Loucy (cell line): ENCODE measurements around the gene ANXA5.

Experiments
- H2AFZ ChIP-seq: fragments of 200-600 bp; sonication (generic); 2 replicates; pipeline ENCODE4 v1.6.0; 2016; ENCODE audit warnings: antibody characterized with exemption, mild to moderate bottlenecking, low read length, moderate library complexity
- H3F3A ChIP-seq: fragments of 200-600 bp; 2 replicates; pipeline ENCODE4 v1.6.0; 2016; ENCODE audit warnings: antibody characterized with exemption, low read depth, mild to moderate bottlenecking
- H3K27me3 ChIP-seq: fragments of 200-600 bp; sonication (generic); 2 replicates; pipeline ENCODE4 v1.6.1; 2014; ENCODE audit warnings: low read length, mild to moderate bottlenecking; ENCODE audit not compliant: insufficient read depth, poor library complexity, severe bottlenecking
- H3K36me3 ChIP-seq: fragments of 200-600 bp; sonication (generic); 2 replicates; pipeline ENCODE4 v1.6.1; 2016; ENCODE audit warnings: low read length; ENCODE audit not compliant: insufficient read depth
- H3K4me1 ChIP-seq: fragments of 200-600 bp; sonication (generic); 2 replicates; pipeline ENCODE4 v1.5.1; 2014; ENCODE audit warnings: low read length, mild to moderate bottlenecking; ENCODE audit not compliant: insufficient read depth, poor library complexity, severe bottlenecking
- H3K4me2 ChIP-seq: fragments of 200-600 bp; sonication (generic); 2 replicates; pipeline ENCODE4 v1.6.0; 2014; ENCODE audit warnings: antibody characterized with exemption, low read length, low read depth, mild to moderate bottlenecking; ENCODE audit not compliant: poor library complexity, severe bottlenecking
- H3K4me3 ChIP-seq: fragments of 200-600 bp; sonication (generic); 2 replicates; pipeline ENCODE4 v1.5.1; 2014; ENCODE audit warnings: low read length, mild to moderate bottlenecking, mixed read lengths; ENCODE audit not compliant: poor library complexity, severe bottlenecking
- H3K79me2 ChIP-seq: fragments of 200-600 bp; sonication (generic); 2 replicates; pipeline ENCODE4 v1.6.1; 2014; ENCODE audit warnings: low read length; ENCODE audit not compliant: insufficient read depth
- H3K9ac ChIP-seq: fragments of 200-600 bp; sonication (generic); 2 replicates; pipeline ENCODE4 v1.6.0; 2014; ENCODE audit warnings: mild to moderate bottlenecking, low read depth, low read length, moderate library complexity; ENCODE audit not compliant: poor library complexity, severe bottlenecking
- H3K9me2 ChIP-seq: fragments of 200-600 bp; sonication (generic); replicated peaks from 2 replicates; pipeline ENCODE4 v1.6.1; 2016; ENCODE audit warnings: low read depth, low read length, mixed read lengths
- H3K9me3 ChIP-seq: fragments of 200-600 bp; sonication (generic); 2 replicates; pipeline ENCODE4 v1.6.1; 2014; ENCODE audit warnings: mild to moderate bottlenecking, antibody characterized with exemption, low read length, low read depth; ENCODE audit not compliant: insufficient read depth
- H4K20me1 ChIP-seq: fragments of 200-600 bp; sonication (generic); 2 replicates; pipeline ENCODE4 v1.6.0; 2014; ENCODE audit warnings: antibody characterized with exemption, low read length, mild to moderate bottlenecking; ENCODE audit not compliant: insufficient read depth, poor library complexity, severe bottlenecking
- CTCF ChIP-seq: fragments of 200-600 bp; sonication (generic); conservative IDR thresholded peaks from 2 replicates; pipeline ENCODE4 v1.5.1; 2014; ENCODE audit warnings: mild to moderate bottlenecking, antibody characterized with exemption, low read length
- EZH2phosphoT487 ChIP-seq: fragments of 200-600 bp; IDR thresholded peaks from 2 replicates; pipeline ENCODE4 v1.6.1; 2018; ENCODE audit warnings: antibody characterized with exemption, mild to moderate bottlenecking, moderate library complexity, borderline replicate concordance

ANXA5 gene

GRCh38 chr4:121674191-121674590, 22.6 kb downstream of the ANXA5 start:
- Histone ChIP-seq H3K4me1 (no peaks in the 10 kb centered on the region), H2AFZ (no peak overlapping the region), H3K9me3 (no peaks in the 10 kb centered on the region), H4K20me1 (no peaks in the 10 kb centered on the region), H3K4me3 (no peak overlapping the region), H3K4me2 (no peak overlapping the region), H3K36me3 (no peaks in the 10 kb centered on the region), H3K27me3 (no peaks in the 10 kb centered on the region), H3K79me2 (no peaks in the 10 kb centered on the region), H3F3A (no peaks in the 10 kb centered on the region), H3K9ac (no peak overlapping the region), H3K9me2 (no peaks in the 10 kb centered on the region)
- TF ChIP-seq CTCF (no peak), EZH2phosphoT487 (no peak)

GRCh38 chr4:121669163-121669550, 27.6 kb downstream of the ANXA5 start:
- no peaks in the 10 kb centered on the region for H4K20me1 ChIP-seq
- no peak overlapping the region for H3K9ac ChIP-seq
- H3K79me2 ChIP-seq = no peaks in the 10 kb centered on the region
- H3K9me2 ChIP-seq = no peaks in the 10 kb centered on the region
- no peak overlapping the region for H3K4me2 ChIP-seq
- no peaks in the 10 kb centered on the region for H3K27me3 ChIP-seq
- no peaks in the 10 kb centered on the region for H3K4me1 ChIP-seq
- H3K9me3 ChIP-seq = no peaks in the 10 kb centered on the region
- H3K36me3 ChIP-seq = no peaks in the 10 kb centered on the region
- TF ChIP-seq EZH2phosphoT487 (no peak), CTCF (no peak)
- no peak overlapping the region for H3K4me3 ChIP-seq
- no peaks in the 10 kb centered on the region for H3F3A ChIP-seq
- H2AFZ ChIP-seq = no peak overlapping the region

GRCh38 chr4:121668368-121669162, 28.2 kb downstream of the ANXA5 start:
- TF ChIP-seq EZH2phosphoT487 (no peak), CTCF (no peak)
- Histone ChIP-seq H3K36me3 (no peaks in the 10 kb centered on the region), H3F3A (no peaks in the 10 kb centered on the region), H3K4me1 (no peaks in the 10 kb centered on the region), H3K79me2 (no peaks in the 10 kb centered on the region), H3K4me2 (no peak overlapping the region), H2AFZ (no peak overlapping the region), H3K9me2 (no peaks in the 10 kb centered on the region), H3K9ac (no peak overlapping the region), H4K20me1 (no peaks in the 10 kb centered on the region), H3K9me3 (no peaks in the 10 kb centered on the region), H3K4me3 (no peak overlapping the region), H3K27me3 (no peaks in the 10 kb centered on the region)
